ENCODE data around the gene HOXC9. TPM values are rescaled to one million over a fixed set of nuclear protein-coding genes. Genes with fewer than 3 reads are reported as not detected.

Gene HOXC9
- total and polyA plus RNA-seq, 9 of the 15 experiments (the other 6 are each of a cell fraction or from before 2014, with no cell fraction given), result 1.1 to 10.5 (median 9.3) TPM

DNA sequence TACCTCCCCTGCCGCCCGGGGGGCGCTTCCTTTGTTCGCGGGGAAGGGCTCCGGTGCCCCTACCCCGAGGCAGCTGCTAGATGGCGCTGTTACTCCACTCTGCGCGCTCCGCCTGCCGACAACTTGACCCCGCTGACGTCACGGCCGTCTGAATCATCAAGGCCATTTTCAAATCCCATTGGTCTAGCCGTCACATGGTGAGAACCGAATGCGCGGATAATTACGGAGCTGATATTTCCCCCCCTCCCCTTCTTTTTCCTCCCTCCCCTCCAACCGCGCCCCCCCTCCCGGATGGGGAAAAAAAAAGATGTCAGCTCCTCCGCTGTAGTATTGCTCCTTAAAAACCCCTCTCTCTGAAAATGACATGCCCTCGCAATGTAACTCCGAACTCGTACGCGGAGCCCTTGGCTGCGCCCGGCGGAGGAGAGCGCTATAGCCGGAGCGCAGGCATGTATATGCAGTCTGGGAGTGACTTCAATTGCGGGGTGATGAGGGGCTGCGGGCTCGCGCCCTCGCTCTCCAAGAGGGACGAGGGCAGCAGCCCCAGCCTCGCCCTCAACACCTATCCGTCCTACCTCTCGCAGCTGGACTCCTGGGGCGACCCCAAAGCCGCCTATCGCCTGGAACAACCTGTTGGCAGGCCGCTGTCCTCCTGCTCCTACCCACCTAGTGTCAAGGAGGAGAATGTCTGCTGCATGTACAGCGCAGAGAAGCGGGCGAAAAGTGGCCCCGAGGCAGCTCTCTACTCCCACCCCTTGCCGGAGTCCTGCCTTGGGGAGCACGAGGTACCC, 14.9 kb upstream of the HOXC9 start, which contains the start of gene HOXC10 (continued):
- TF ChIP-seq, protein P1, sequence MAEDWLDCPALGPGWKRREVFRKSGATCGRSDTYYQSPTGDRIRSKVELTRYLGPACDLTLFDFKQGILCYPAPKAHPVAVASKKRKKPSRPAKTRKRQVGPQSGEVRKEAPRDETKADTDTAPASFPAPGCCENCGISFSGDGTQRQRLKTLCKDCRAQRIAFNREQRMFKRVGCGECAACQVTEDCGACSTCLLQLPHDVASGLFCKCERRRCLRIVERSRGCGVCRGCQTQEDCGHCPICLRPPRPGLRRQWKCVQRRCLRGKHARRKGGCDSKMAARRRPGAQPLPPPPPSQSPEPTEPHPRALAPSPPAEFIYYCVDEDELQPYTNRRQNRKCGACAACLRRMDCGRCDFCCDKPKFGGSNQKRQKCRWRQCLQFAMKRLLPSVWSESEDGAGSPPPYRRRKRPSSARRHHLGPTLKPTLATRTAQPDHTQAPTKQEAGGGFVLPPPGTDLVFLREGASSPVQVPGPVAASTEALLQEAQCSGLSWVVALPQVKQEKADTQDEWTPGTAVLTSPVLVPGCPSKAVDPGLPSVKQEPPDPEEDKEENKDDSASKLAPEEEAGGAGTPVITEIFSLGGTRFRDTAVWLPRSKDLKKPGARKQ (CRISPR knock-in tag; IDR thresholded peaks at IDR 0.05), result peak; percentile 91; the same call in 1 of the 2 replicates
- TF ChIP-seq ZFPM2 (CRISPR knock-in tag; IDR thresholded peaks at IDR 0.05) (no peak), YY1 (IDR thresholded peaks at IDR 0.05; ENCODE audit: borderline replicate concordance in 1 of 3, control insufficient read depth in 1 of 3, extremely low read depth in 1 of 3, insufficient read depth in 3 of 3, insufficient read length in 1 of 3, insufficient replicate concordance in 2 of 3, low read depth in 1 of 3, low read length in 2 of 3) (peak in 1 of 3 experiments; percentile 37), PHB2 (IDR thresholded peaks at IDR 0.05; ENCODE audit: low read depth) (no peak), U2AF2 (optimal IDR thresholded peaks at IDR 0.05; ENCODE audit: low read depth, low read length) (no peak), NBN (IDR thresholded peaks at IDR 0.05; ENCODE audit: low read depth) (0 out of 2 replicates have a peak, but pooled peaks have one; percentile 49), PCBP2 (IDR thresholded peaks at IDR 0.05; ENCODE audit: low read depth, low read length, poor library complexity, severe bottlenecking) (no peak)
- TF ChIP-seq, protein P2, sequence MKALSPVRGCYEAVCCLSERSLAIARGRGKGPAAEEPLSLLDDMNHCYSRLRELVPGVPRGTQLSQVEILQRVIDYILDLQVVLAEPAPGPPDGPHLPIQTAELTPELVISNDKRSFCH (CRISPR knock-in tag; IDR thresholded peaks at IDR 0.05), result no peak
- TF ChIP-seq, protein P2 (tag; IDR thresholded peaks at IDR 0.05), result no peak
- TF ChIP-seq, protein P3, sequence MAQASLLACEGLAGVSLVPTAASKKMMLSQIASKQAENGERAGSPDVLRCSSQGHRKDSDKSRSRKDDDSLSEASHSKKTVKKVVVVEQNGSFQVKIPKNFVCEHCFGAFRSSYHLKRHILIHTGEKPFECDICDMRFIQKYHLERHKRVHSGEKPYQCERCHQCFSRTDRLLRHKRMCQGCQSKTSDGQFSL (CRISPR knock-in tag; IDR thresholded peaks at IDR 0.05), result peak; percentile 73
- TF ChIP-seq, protein P3 (tag; IDR thresholded peaks at IDR 0.05), result peak in 1 of 2 experiments; percentile 57; a peak in 1 of 4 replicates
- TF ChIP-seq, protein P4, sequence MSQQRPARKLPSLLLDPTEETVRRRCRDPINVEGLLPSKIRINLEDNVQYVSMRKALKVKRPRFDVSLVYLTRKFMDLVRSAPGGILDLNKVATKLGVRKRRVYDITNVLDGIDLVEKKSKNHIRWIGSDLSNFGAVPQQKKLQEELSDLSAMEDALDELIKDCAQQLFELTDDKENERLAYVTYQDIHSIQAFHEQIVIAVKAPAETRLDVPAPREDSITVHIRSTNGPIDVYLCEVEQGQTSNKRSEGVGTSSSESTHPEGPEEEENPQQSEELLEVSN (IDR thresholded peaks at IDR 0.05; ENCODE audit: borderline replicate concordance in 1 of 2, extremely low read depth in 1 of 2, insufficient read depth in 1 of 2, insufficient read length in 1 of 2, low read depth in 1 of 2, low read length in 1 of 2, poor library complexity in 1 of 2, severe bottlenecking in 1 of 2), result peak; percentile 44 to 64
